K562 (cell line): ENCODE results near the gene ZFP69. TPM values are rescaled to one million over a fixed set of nuclear protein-coding genes. Genes with fewer than 3 reads are reported as not detected.

Experiments
- ATF1 ChIP-seq, 2 experiments: fragments of 450-650 bp in 1 of 2; IDR thresholded peaks; 2 replicates each; pipeline ENCODE4 v1.6.1; 2016; ENCODE audit warnings: missing compliant biosample characterization in 1 of 2, missing genetic modification characterization in 1 of 2
- CTCF ChIP-seq, 3 experiments: IDR thresholded peaks in 2 of 3; conservative IDR thresholded peaks in 1 of 3; 2 replicates each; pipeline ENCODE4 v1.5.1; 2011 to 2012; ENCODE audit warnings: low read length in 3 of 3, mild to moderate bottlenecking in 3 of 3, control low read depth in 2 of 3, improper control_type of control experiment in 1 of 3, inconsistent platforms in 1 of 3, low read depth in 1 of 3, mixed read lengths in 1 of 3, moderate library complexity in 1 of 3; ENCODE audit not compliant: insufficient read depth in 2 of 3
- DNMT1 ChIP-seq: fragments of 450-650 bp; IDR thresholded peaks from 2 replicates; pipeline ENCODE4 v1.6.1; 2016; ENCODE audit warnings: antibody characterized with exemption, mild to moderate bottlenecking
- FOXA3 ChIP-seq, 2 experiments: fragments of 450-650 bp in 1 of 2; sonication (generic) in 1 of 2; formaldehyde crosslinking; IDR thresholded peaks in 1 of 2; conservative IDR thresholded peaks in 1 of 2; 2 replicates each; pipeline versions ENCODE4 v1.4.0 to v1.8.0; 2020 to 2022; ENCODE audit warnings: mild to moderate bottlenecking in 2 of 2, missing genetic modification reagents in 1 of 2
- FOXP1 ChIP-seq: sonication (generic); formaldehyde crosslinking; IDR thresholded peaks from 2 replicates; pipeline ENCODE4 v1.8.0; 2022; ENCODE audit warnings: mild to moderate bottlenecking, missing genetic modification reagents
- HDAC1 ChIP-seq, 2 experiments: fragments of 450-650 bp; IDR thresholded peaks; 2 replicates each; pipeline ENCODE4 v1.6.1; 2016 to 2017; ENCODE audit warnings: inconsistent platforms in 1 of 2, mild to moderate bottlenecking in 1 of 2, moderate library complexity in 1 of 2
- HNRNPLL ChIP-seq: fragments of 200-400 bp; formaldehyde crosslinking; IDR thresholded peaks from 2 replicates; pipeline ENCODE4 v1.6.1; 2017; ENCODE audit warnings: low read length, low read depth, mild to moderate bottlenecking; ENCODE audit not compliant: poor library complexity, severe bottlenecking
- ILK ChIP-seq: fragments of 450-650 bp; IDR thresholded peaks from 2 replicates; pipeline ENCODE4 v1.6.1; 2016; ENCODE audit warnings: missing genetic modification characterization, low read depth, mild to moderate bottlenecking, missing compliant biosample characterization, moderate library complexity, borderline replicate concordance
- MAFF ChIP-seq: IDR thresholded peaks from 2 replicates; pipeline ENCODE4 v1.6.1; 2012; ENCODE audit warnings: low read length, improper control_type of control experiment
- MCM7 ChIP-seq, 2 experiments: fragments of 450-650 bp; IDR thresholded peaks; 2 replicates each; pipeline ENCODE4 v1.6.1; 2016 to 2018
- MITF ChIP-seq: IDR thresholded peaks from 2 replicates; pipeline ENCODE4 v1.6.1; 2014; ENCODE audit warnings: antibody characterized with exemption
- NEUROD1 ChIP-seq: fragments of 150-350 bp; IDR thresholded peaks from 2 replicates; pipeline ENCODE4 v1.6.1; 2014; ENCODE audit warnings: borderline replicate concordance, low read length, low read depth; ENCODE audit not compliant: partially characterized antibody
- NKRF ChIP-seq: fragments of 450-650 bp; IDR thresholded peaks from 2 replicates; pipeline ENCODE4 v1.6.1; 2016; ENCODE audit warnings: borderline replicate concordance
- POLR2AphosphoS2 ChIP-seq: IDR thresholded peaks from 2 replicates; pipeline ENCODE4 v1.6.1; 2012; ENCODE audit warnings: low read length, improper control_type of control experiment
- RB1 ChIP-seq: fragments of 450-650 bp; IDR thresholded peaks from 2 replicates; pipeline ENCODE4 v1.6.1; 2017; ENCODE audit warnings: low read depth, mild to moderate bottlenecking
- SIX5 ChIP-seq, 2 experiments: IDR thresholded peaks; 2 replicates each; pipeline ENCODE4 v1.6.1; 2011; ENCODE audit warnings: low read length in 2 of 2, borderline replicate concordance in 1 of 2, low read depth in 1 of 2, mild to moderate bottlenecking in 1 of 2, moderate library complexity in 1 of 2; ENCODE audit not compliant: insufficient read depth in 1 of 2
- SMARCB1 ChIP-seq: IDR thresholded peaks from 2 replicates; pipeline ENCODE4 v1.6.1; 2011; ENCODE audit warnings: improper control_type of control experiment, low read depth; ENCODE audit not compliant: insufficient read length
- ZKSCAN8 ChIP-seq: fragments of 200-800 bp; sonication (Bioruptor generic); IDR thresholded peaks from 2 replicates; pipeline ENCODE4 v1.6.1; 2016; ENCODE audit warnings: missing genetic modification characterization, missing compliant biosample characterization
- ZNF224 ChIP-seq: sonication (generic); formaldehyde crosslinking; IDR thresholded peaks from 2 replicates; pipeline ENCODE4 v1.8.0; 2022; ENCODE audit warnings: mild to moderate bottlenecking, missing genetic modification reagents
- ZNF707 ChIP-seq: fragments of 250-450 bp; sonication (Bioruptor Pico); conservative IDR thresholded peaks from 2 replicates; pipeline ENCODE4 v1.8.0; 2022; ENCODE audit warnings: inconsistent platforms, mild to moderate bottlenecking, moderate library complexity
- ZNF830 ChIP-seq: fragments of 250-450 bp; sonication (Bioruptor Pico); IDR thresholded peaks from 2 replicates; pipeline ENCODE4 v1.5.0; 2021; ENCODE audit warnings: mild to moderate bottlenecking
- polyA plus RNA-seq, 8 experiments: library from polyadenylated mRNA; depleted of rRNA in 4 of 8; stranded (reverse) in 5 of 8; unstranded in 3 of 8; fragments of >200 nt; fragmentation: Nextera tagmentation in 2 of 8; fragmentation: Illumina TruSeq in 1 of 8; extraction: Ambion mirVana in 2 of 8; extraction: Trizol in 1 of 8; gene quantifications; 2 replicates each; pipeline versions ENCODE4 v1.2.1 to v1.2.3, GENCODE V29; 2011 to 2014; ENCODE audit warnings: inconsistent platforms in 1 of 8, missing spikeins in 1 of 8
- total RNA-seq, 7 experiments: library from RNA; depleted of rRNA in 6 of 7; stranded (reverse); fragments of >200 nt in 6 of 7; fragmentation: Illumina TruSeq in 2 of 7; extraction: Trizol in 2 of 7; gene quantifications; 2 replicates each; pipeline versions ENCODE4 v1.2.1 to v1.2.3, GENCODE V29; 2011 to 2021; ENCODE audit warnings: low replicate concordance in 1 of 7
- TF ChIP-seq, protein P1 (sequence below): fragments of 250-450 bp; sonication (Bioruptor Pico); IDR thresholded peaks from 2 replicates; pipeline ENCODE4 v1.8.0; 2021; ENCODE audit warnings: mild to moderate bottlenecking, moderate library complexity

The ZFP69 gene
- total and polyA plus RNA-seq, 9 of the 15 experiments (the other 6 are each of a cell fraction or from before 2014, with no cell fraction given): 2.0 to 8.4 (median 5.7) TPM

DNA sequence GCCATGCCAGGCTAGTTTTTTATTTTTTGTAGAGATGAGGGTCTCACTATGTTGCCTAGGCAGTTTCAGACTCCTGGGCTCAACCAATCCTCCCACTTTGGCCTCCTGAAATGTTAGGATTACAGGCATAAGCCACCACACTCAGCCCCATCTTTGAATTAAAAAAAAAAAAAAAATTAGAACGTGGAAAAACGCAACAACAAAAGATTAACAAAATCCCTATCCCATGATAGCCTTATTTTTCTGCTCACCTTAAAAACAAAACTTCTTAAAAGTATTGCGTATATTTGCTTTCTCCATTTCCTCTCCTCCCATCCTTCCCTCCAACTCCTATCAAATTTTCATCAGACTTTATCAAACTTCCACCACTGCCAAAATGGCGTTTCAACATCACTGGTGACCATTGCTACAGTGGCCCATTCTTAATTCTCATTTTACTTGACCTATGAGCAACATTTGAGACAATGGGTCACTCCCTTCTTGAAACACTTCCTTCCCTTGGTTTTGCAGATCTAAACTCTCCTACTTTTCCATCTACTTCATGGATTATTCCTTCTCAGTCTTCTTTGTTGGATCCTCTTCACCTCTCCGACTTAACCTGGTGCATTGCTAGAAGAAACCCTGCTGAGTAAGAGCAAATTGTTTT lies 53.8 kb downstream of the ZFP69 start (continued):
- peak; percentile 3 for TF ChIP-seq NEUROD1
- no peak for TF ChIP-seq ZNF830 (CRISPR knock-in tag)
- TF ChIP-seq ZKSCAN8 (CRISPR knock-in tag): no peak
- no peak for TF ChIP-seq HNRNPLL
- TF ChIP-seq DNMT1: 0 out of 2 replicates have a peak, but pooled peaks have one; percentile 20
- no peak for TF ChIP-seq SMARCB1
- TF ChIP-seq NKRF: peak; percentile 66
- TF ChIP-seq HDAC1 (IDR thresholded peaks at IDR 0.05): peak; percentile 12 to 33; a peak in 1 of 4 replicates
- no peak for TF ChIP-seq CTCF (IDR thresholded peaks at IDR 0.05 in 2 of 3, conservative IDR thresholded peaks at IDR 0.05 in 1 of 3; ENCODE audit: insufficient read depth in 2 of 3, low read depth in 1 of 3, low read length in 3 of 3)
- no peak for TF ChIP-seq ILK (tag)
- no peak for TF ChIP-seq RB1
- no peak for TF ChIP-seq FOXP1 (CRISPR knock-in tag)
- TF ChIP-seq MCM7 (IDR thresholded peaks at IDR 0.05): peak in 1 of 2 experiments; percentile 44; a peak in 1 of 4 replicates
- TF ChIP-seq, protein P1, sequence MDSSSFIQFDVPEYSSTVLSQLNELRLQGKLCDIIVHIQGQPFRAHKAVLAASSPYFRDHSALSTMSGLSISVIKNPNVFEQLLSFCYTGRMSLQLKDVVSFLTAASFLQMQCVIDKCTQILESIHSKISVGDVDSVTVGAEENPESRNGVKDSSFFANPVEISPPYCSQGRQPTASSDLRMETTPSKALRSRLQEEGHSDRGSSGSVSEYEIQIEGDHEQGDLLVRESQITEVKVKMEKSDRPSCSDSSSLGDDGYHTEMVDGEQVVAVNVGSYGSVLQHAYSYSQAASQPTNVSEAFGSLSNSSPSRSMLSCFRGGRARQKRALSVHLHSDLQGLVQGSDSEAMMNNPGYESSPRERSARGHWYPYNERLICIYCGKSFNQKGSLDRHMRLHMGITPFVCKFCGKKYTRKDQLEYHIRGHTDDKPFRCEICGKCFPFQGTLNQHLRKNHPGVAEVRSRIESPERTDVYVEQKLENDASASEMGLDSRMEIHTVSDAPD (CRISPR knock-in tag): no peak
- TF ChIP-seq FOXA3 (CRISPR knock-in tag; conservative IDR thresholded peaks at IDR 0.05 in 1 of 2, IDR thresholded peaks at IDR 0.05 in 1 of 2): 0 out of 4 replicates have a peak, but pooled peaks of 1 of the 2 experiments have one; percentile 34
- no peak for TF ChIP-seq SIX5 (IDR thresholded peaks at IDR 0.05; ENCODE audit: borderline replicate concordance in 1 of 2, insufficient read depth in 1 of 2, low read depth in 1 of 2, low read length in 2 of 2)
- no peak for TF ChIP-seq POLR2AphosphoS2
- no peak for TF ChIP-seq MITF
- no peak for TF ChIP-seq ATF1 (CRISPR knock-in tag; IDR thresholded peaks at IDR 0.05)
- no peak for TF ChIP-seq ATF1 (tag; IDR thresholded peaks at IDR 0.05)
- TF ChIP-seq MAFF: no peak
- TF ChIP-seq ZNF224: no peak
- TF ChIP-seq ZNF707 (CRISPR knock-in tag): no peak
